Trophoblast cell (in vitro differentiated cells and primary cell): ENCODE measurements around the gene MRTO4. TPM values are rescaled to one million over a fixed set of nuclear protein-coding genes. Genes with fewer than 3 reads are reported as not detected.

Experiments used
- DNase-seq, 2 donors: peaks; one replicate each; pipeline ENCODE4 v3.0.0-alpha.2; 2016
- H2AFZ ChIP-seq: 2 replicates; pipeline ENCODE4 v1.6.1; 2013; ENCODE audit warnings: low read length, moderate library complexity, mild to moderate bottlenecking; ENCODE audit not compliant: insufficient read depth, poor library complexity
- H2AK5ac ChIP-seq: 2 replicates; pipeline ENCODE4 v1.6.1; 2013; ENCODE audit warnings: mild to moderate bottlenecking, low read length
- H2BK120ac ChIP-seq: 2 replicates; pipeline ENCODE4 v1.6.1; 2013; ENCODE audit warnings: low read length, mild to moderate bottlenecking, moderate library complexity; ENCODE audit not compliant: insufficient read depth, poor library complexity
- H2BK12ac ChIP-seq: 2 replicates; pipeline ENCODE4 v1.6.1; 2013; ENCODE audit warnings: mild to moderate bottlenecking, low read length, moderate library complexity
- H2BK5ac ChIP-seq: 2 replicates; pipeline ENCODE4 v1.6.1; 2013; ENCODE audit warnings: low read length, low read depth, moderate library complexity, mild to moderate bottlenecking; ENCODE audit not compliant: poor library complexity
- H3K14ac ChIP-seq: 2 replicates; pipeline ENCODE4 v1.6.1; 2013; ENCODE audit warnings: mild to moderate bottlenecking, low read length
- H3K18ac ChIP-seq: 2 replicates; pipeline ENCODE4 v1.6.1; 2013; ENCODE audit warnings: mild to moderate bottlenecking, low read length
- H3K23ac ChIP-seq: 2 replicates; pipeline ENCODE4 v1.6.1; 2013; ENCODE audit warnings: low read length
- H3K27ac ChIP-seq: 2 replicates; pipeline ENCODE4 v1.5.1; 2013; ENCODE audit warnings: low read depth, mild to moderate bottlenecking, inconsistent platforms, low read length, moderate library complexity
- H3K27me3 ChIP-seq: 2 replicates; pipeline ENCODE4 v1.6.1; 2013; ENCODE audit warnings: inconsistent platforms, mild to moderate bottlenecking, low read length, moderate library complexity; ENCODE audit not compliant: insufficient read depth
- H3K36me3 ChIP-seq, 2 experiments: 1 replicate in 1 of 2; 2 replicates in 1 of 2; pipeline ENCODE4 v1.6.1; 2013; ENCODE audit warnings: low read length in 2 of 2, mild to moderate bottlenecking in 2 of 2, moderate library complexity in 1 of 2; ENCODE audit not compliant: insufficient read depth in 2 of 2, control insufficient read depth in 1 of 2
- H3K4ac ChIP-seq: 2 replicates; pipeline ENCODE4 v1.6.1; 2013; ENCODE audit warnings: low read depth, mild to moderate bottlenecking, low read length, moderate library complexity
- H3K4me1 ChIP-seq, 2 experiments: 1 replicate in 1 of 2; 2 replicates in 1 of 2; pipeline ENCODE4 v1.6.1; 2013; ENCODE audit warnings: low read length in 2 of 2, mild to moderate bottlenecking in 2 of 2, moderate library complexity in 1 of 2; ENCODE audit not compliant: insufficient read depth in 2 of 2, control insufficient read depth in 1 of 2
- H3K4me2 ChIP-seq: 2 replicates; pipeline ENCODE4 v1.6.1; 2013; ENCODE audit warnings: inconsistent platforms, mild to moderate bottlenecking, low read length, moderate library complexity
- H3K4me3 ChIP-seq: 2 replicates; pipeline ENCODE4 v1.5.1; 2013; ENCODE audit warnings: mild to moderate bottlenecking, low read depth, low read length, inconsistent platforms
- H3K79me1 ChIP-seq: one replicate; pipeline ENCODE4 v1.6.1; 2013; ENCODE audit warnings: low read length
- H3K79me2 ChIP-seq: 2 replicates; pipeline ENCODE4 v1.6.1; 2013; ENCODE audit warnings: low read length, mild to moderate bottlenecking; ENCODE audit not compliant: control insufficient read depth, insufficient read depth, poor library complexity
- H3K9ac ChIP-seq: 2 replicates; pipeline ENCODE4 v1.6.1; 2013; ENCODE audit warnings: mild to moderate bottlenecking, low read length
- H3K9me3 ChIP-seq: 2 replicates; pipeline ENCODE4 v1.6.1; 2013; ENCODE audit warnings: low read depth, mild to moderate bottlenecking, control low read depth, inconsistent platforms, low read length; ENCODE audit not compliant: insufficient read depth
- H4K12ac ChIP-seq: 2 replicates; pipeline ENCODE4 v1.6.1; 2013; ENCODE audit warnings: low read depth, mild to moderate bottlenecking, low read length, moderate library complexity
- H4K8ac ChIP-seq: 2 replicates; pipeline ENCODE4 v1.6.1; 2013; ENCODE audit warnings: low read depth, mild to moderate bottlenecking, low read length, moderate library complexity
- H4K91ac ChIP-seq: one replicate; pipeline ENCODE4 v1.6.1; 2013; ENCODE audit warnings: low read depth, mild to moderate bottlenecking, low read length, moderate library complexity
- WGBS: extraction: QIAGEN DNeasy Blood & Tissue Kit; methylation state at CpG from one replicate; pipeline ENCODE4 v1.1.7; 2013; ENCODE audit warnings: missing lambda C conversion rate; ENCODE audit not compliant: insufficient read length, insufficient coverage; ENCODE audit errors: extremely low coverage; 5-methylcytosine and 5-hydroxymethylcytosine counted together
- polyA plus RNA-seq: library from polyadenylated mRNA; stranded (reverse); fragments of 200-250 nt; gene quantifications from 2 replicates; pipeline ENCODE4 v1.2.3, GENCODE V29; 2013

The MRTO4 gene
- polyA plus RNA-seq = 19.2 and 20.3 TPM in 2 replicates

- Histone ChIP-seq H3K79me1 (peaks cover 10% of the 10 kb centered on the region), H2BK5ac (peak within 1 kb of the TSS; percentile 90), H3K9ac (peak within 1 kb of the TSS; percentile 96), H3K9me3 (no peaks in the 10 kb centered on the region), H2AFZ (peak within 1 kb of the TSS; percentile 81), H4K91ac (peak within 1 kb of the TSS; percentile 94), H2AK5ac (peak within 1 kb of the TSS; percentile 61), H3K36me3 (peaks cover 15% of the 10 kb centered on the region in 2 experiments), H3K79me2 (peaks cover 27% of the 10 kb centered on the region), H3K14ac (peak within 1 kb of the TSS; percentile 93), H3K4me2 (peak within 1 kb of the TSS; percentile 77), H3K4ac (peak within 1 kb of the TSS; percentile 85), H3K18ac (peak within 1 kb of the TSS; percentile 77), H2BK120ac (peak within 1 kb of the TSS; percentile 92), H3K27ac (peak within 1 kb of the TSS; percentile 95), H2BK12ac (no peak within 1 kb of the TSS), H3K23ac (no peak within 1 kb of the TSS), H3K4me3 (peak within 1 kb of the TSS; percentile 90), H3K27me3 (no peaks in the 10 kb centered on the region), H4K12ac (peak within 1 kb of the TSS; percentile 78), H4K8ac (peak within 1 kb of the TSS; percentile 86), H3K4me1 (peaks cover 4 to 7% of the 10 kb centered on the region in 2 experiments)
- WGBS = no CpG with 5 or more reads among the region's 81 CpGs
- DNase-seq = peak; percentile 82 to 91
Measured at GRCh38 chr1:19251305-19252196, at the start of gene MRTO4, which contains the start of gene EMC1. Gene MRTO4, plus strand, starts transcription at chr1:19251805. Its CDS starts 31 bp downstream, at chr1:19251836. Gene EMC1, minus strand, starts transcription at chr1:19251524. Its CDS starts 15 bp downstream, at chr1:19251509.

GRCh38 chr1:19202396-19202795 lies 49.2 kb upstream of the MRTO4 start:
- no CpG with 5 or more reads among the region's 3 CpGs for WGBS
- Histone ChIP-seq H3K9ac (no peak overlapping the region), H3K4me1 (no peaks in the 10 kb centered on the region), H3K9me3 (no peaks in the 10 kb centered on the region), H3K14ac (no peak overlapping the region), H3K79me2 (peaks cover 11% of the 10 kb centered on the region), H3K4ac (peak overlapping the region; percentile 85), H2AFZ (no peak overlapping the region), H3K27ac (no peak overlapping the region), H2BK120ac (no peak overlapping the region), H3K36me3 (peaks cover 9 to 25% of the 10 kb centered on the region in 2 experiments), H3K18ac (no peak overlapping the region), H4K91ac (no peak overlapping the region), H3K4me3 (no peak overlapping the region), H3K23ac (no peak overlapping the region), H3K4me2 (no peak overlapping the region), H2BK5ac (no peak overlapping the region), H2AK5ac (no peak overlapping the region), H2BK12ac (no peak overlapping the region), H3K27me3 (no peaks in the 10 kb centered on the region), H3K79me1 (no peaks in the 10 kb centered on the region), H4K12ac (no peak overlapping the region), H4K8ac (no peak overlapping the region)
- DNase-seq = no peak

GRCh38 chr1:19203440-19203839 lies 48.2 kb upstream of the MRTO4 start:
- WGBS = no CpG with 5 or more reads among the region's 2 CpGs

GRCh38 chr1:19204446-19205266 lies 46.9 kb upstream of the MRTO4 start:
- H3K4me3 ChIP-seq = no peak overlapping the region
- peaks cover 2% of the 10 kb centered on the region for H3K79me1 ChIP-seq
- no peak overlapping the region for H3K4me2 ChIP-seq
- no peak overlapping the region for H4K8ac ChIP-seq
- H3K36me3 ChIP-seq = peaks cover 6 to 10% of the 10 kb centered on the region in 2 experiments
- H3K18ac ChIP-seq = no peak overlapping the region
- no peak overlapping the region for H3K14ac ChIP-seq
- peak overlapping the region; percentile 97 for H3K4ac ChIP-seq
- no peak overlapping the region for H2AK5ac ChIP-seq
- no CpG with 5 or more reads among the region's 6 CpGs for WGBS
- H2AFZ ChIP-seq = no peak overlapping the region
- H3K27me3 ChIP-seq = no peaks in the 10 kb centered on the region
- no peak overlapping the region for H2BK12ac ChIP-seq
- H2BK120ac ChIP-seq = no peak overlapping the region
- no peak overlapping the region for H3K9ac ChIP-seq
- no peak overlapping the region for H2BK5ac ChIP-seq
- no peaks in the 10 kb centered on the region for H3K9me3 ChIP-seq
- H4K12ac ChIP-seq = no peak overlapping the region
- H3K23ac ChIP-seq = no peak overlapping the region
- peaks cover 20% of the 10 kb centered on the region for H3K79me2 ChIP-seq
- H3K4me1 ChIP-seq = peaks cover 0 to 2% of the 10 kb centered on the region in 2 experiments
- no peak overlapping the region for H3K27ac ChIP-seq
- DNase-seq = peak in 1 of 2 donors; percentile 18
- no peak overlapping the region for H4K91ac ChIP-seq

More at GRCh38 chr1:19203440-19203839, 48.2 kb upstream of the MRTO4 start:
- H3K79me2 ChIP-seq = peaks cover 15% of the 10 kb centered on the region
- H4K8ac ChIP-seq = no peak overlapping the region
- no peak overlapping the region for H2AFZ ChIP-seq
- no peak overlapping the region for H2BK5ac ChIP-seq
- no peak overlapping the region for H3K23ac ChIP-seq
- H3K4me3 ChIP-seq = no peak overlapping the region
- H3K4me2 ChIP-seq = no peak overlapping the region
- H3K4me1 ChIP-seq = peaks cover 0 to 2% of the 10 kb centered on the region in 2 experiments
- no peak overlapping the region for H3K14ac ChIP-seq
- H2AK5ac ChIP-seq = no peak overlapping the region
- H2BK120ac ChIP-seq = no peak overlapping the region
- no peak overlapping the region for H2BK12ac ChIP-seq
- no peaks in the 10 kb centered on the region for H3K9me3 ChIP-seq
- H3K4ac ChIP-seq = peak overlapping the region; percentile 84
- H4K91ac ChIP-seq = no peak overlapping the region
- no peaks in the 10 kb centered on the region for H3K79me1 ChIP-seq
- H3K36me3 ChIP-seq = peaks cover 8 to 18% of the 10 kb centered on the region in 2 experiments
- no peaks in the 10 kb centered on the region for H3K27me3 ChIP-seq
- DNase-seq = no peak
- no peak overlapping the region for H3K9ac ChIP-seq
- no peak overlapping the region for H4K12ac ChIP-seq
- H3K18ac ChIP-seq = no peak overlapping the region
- no peak overlapping the region for H3K27ac ChIP-seq
